Tibial nerve (tissue), 4 donors: ENCODE measurements around the gene TNFAIP6. TPM values are rescaled to one million over a fixed set of nuclear protein-coding genes. Genes with fewer than 3 reads are reported as not detected.

Experiments
- DNase-seq, 2 donors: peaks; one replicate each; pipeline ENCODE4 v3.0.0-alpha.2; 2019; ENCODE audit warnings: low spot score in 2 of 2
- H3K27ac ChIP-seq, 4 donors: fragments of 200-600 bp; sonication (generic) in 3 of 4; one replicate each; pipeline ENCODE4 v1.5.1; 2017 to 2019; ENCODE audit warnings: mild to moderate bottlenecking in 1 of 4
- H3K27me3 ChIP-seq, 2 donors: fragments of 200-600 bp; sonication (generic) in 1 of 2; one replicate each; pipeline versions ENCODE4 v1.5.1 to v1.6.0; 2017 to 2019
- H3K36me3 ChIP-seq, 3 donors: fragments of 200-600 bp; sonication (generic); one replicate each; pipeline ENCODE4 v1.5.1; 2018 to 2019
- H3K4me1 ChIP-seq, 4 donors: fragments of 200-600 bp; sonication (generic) in 3 of 4; one replicate each; pipeline ENCODE4 v1.5.1; 2017 to 2019
- H3K4me3 ChIP-seq, 4 donors: fragments of 200-600 bp; sonication (generic) in 3 of 4; one replicate each; pipeline ENCODE4 v1.5.1; 2017 to 2019; ENCODE audit warnings: mild to moderate bottlenecking in 1 of 4, moderate library complexity in 1 of 4
- H3K9me3 ChIP-seq, 4 donors: fragments of 200-600 bp; sonication (generic) in 3 of 4; one replicate each; pipeline ENCODE4 v1.5.1; 2017 to 2019
- EP300 ChIP-seq, 2 donors: sonication (generic); formaldehyde crosslinking; IDR thresholded peaks; one replicate each; pipeline ENCODE4 v1.6.1; 2017; ENCODE audit warnings: antibody characterized with exemption in 2 of 2, mild to moderate bottlenecking in 1 of 2
- POLR2A ChIP-seq, 2 donors: fragments of 450-650 bp; IDR thresholded peaks; one replicate each; pipeline ENCODE4 v1.6.1; 2017; ENCODE audit warnings: antibody characterized with exemption in 2 of 2, mild to moderate bottlenecking in 2 of 2, moderate library complexity in 2 of 2
- WGBS, 2 donors: methylation state at CpG; one replicate each; pipeline ENCODE4 v1.1.5; 2018; 5-methylcytosine and 5-hydroxymethylcytosine counted together
- total RNA-seq, 4 donors: library from RNA; depleted of rRNA; stranded (reverse); fragments of >200 nt; gene quantifications; one replicate each; pipeline ENCODE4 v1.1.0, GENCODE V29; 2016
- TF ChIP-seq, protein P1 (sequence below), 5 experiments: fragments of 200-600 bp in 3 of 5; fragments of 450-650 bp in 2 of 5; sonication (generic) in 3 of 5; IDR thresholded peaks; one replicate each; pipeline ENCODE4 v1.5.1; 2016 to 2019; ENCODE audit warnings: antibody characterized with exemption in 5 of 5, mild to moderate bottlenecking in 3 of 5, moderate library complexity in 2 of 5

TNFAIP6 gene
- total RNA-seq, 4 donors from 2014 or later: 4.8 to 6.7 (median 6.5) TPM

- H3K4me1 ChIP-seq: no peaks in the 10 kb centered on the region
- TF ChIP-seq POLR2A (IDR thresholded peaks at IDR 0.05) (no peak), EP300 (IDR thresholded peaks at IDR 0.05) (no peak)
- TF ChIP-seq, protein P1, sequence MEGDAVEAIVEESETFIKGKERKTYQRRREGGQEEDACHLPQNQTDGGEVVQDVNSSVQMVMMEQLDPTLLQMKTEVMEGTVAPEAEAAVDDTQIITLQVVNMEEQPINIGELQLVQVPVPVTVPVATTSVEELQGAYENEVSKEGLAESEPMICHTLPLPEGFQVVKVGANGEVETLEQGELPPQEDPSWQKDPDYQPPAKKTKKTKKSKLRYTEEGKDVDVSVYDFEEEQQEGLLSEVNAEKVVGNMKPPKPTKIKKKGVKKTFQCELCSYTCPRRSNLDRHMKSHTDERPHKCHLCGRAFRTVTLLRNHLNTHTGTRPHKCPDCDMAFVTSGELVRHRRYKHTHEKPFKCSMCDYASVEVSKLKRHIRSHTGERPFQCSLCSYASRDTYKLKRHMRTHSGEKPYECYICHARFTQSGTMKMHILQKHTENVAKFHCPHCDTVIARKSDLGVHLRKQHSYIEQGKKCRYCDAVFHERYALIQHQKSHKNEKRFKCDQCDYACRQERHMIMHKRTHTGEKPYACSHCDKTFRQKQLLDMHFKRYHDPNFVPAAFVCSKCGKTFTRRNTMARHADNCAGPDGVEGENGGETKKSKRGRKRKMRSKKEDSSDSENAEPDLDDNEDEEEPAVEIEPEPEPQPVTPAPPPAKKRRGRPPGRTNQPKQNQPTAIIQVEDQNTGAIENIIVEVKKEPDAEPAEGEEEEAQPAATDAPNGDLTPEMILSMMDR (IDR thresholded peaks at IDR 0.05): no peak
- WGBS, 2 donors: 74 to 88% methylated on average over 4 of the region's 4 CpGs
These were observed 37.1 kb downstream of the TNFAIP6 start for GRCh38 chr2:151394509-151394908.

DNA sequence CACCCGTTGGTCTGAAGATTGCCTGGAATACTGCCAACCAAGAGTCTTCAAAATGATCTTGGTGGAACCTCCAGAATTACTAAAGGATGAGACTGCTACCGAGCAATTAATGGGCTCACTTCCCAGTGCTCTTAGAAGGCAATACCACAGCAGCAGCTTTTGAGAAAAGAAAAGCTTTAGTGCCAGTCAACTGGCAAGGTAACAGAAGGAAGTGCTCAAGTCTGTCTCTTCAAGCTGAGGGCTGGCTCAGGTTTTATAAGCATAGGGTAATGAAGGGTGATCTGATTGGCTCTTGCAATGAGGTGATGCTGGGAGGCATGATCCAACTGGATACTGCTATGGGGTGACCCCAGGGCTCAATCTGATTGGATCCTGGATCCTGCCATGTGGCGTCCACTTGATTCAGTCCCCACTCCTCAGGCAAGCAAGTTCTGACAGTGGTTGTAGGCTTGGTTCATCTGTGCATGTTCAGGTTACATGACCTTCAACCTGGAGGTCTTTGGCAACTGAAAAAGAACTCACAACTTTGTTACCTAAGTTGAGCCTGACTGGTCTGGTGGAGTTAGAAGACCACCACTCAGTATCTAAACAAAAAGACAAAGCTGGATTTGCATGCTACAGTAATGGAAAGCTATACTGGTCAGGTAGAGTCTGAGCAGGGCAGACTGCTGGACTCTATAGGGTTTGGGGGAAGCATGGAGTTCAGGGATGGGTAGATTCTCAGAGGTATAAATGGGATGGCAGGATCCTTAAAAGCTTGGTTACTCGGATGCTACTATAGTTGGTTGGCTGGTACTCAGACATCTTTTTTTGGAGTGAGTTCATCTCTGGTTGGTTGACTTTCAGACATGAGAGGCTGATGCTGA, 38.4 kb downstream of the TNFAIP6 start:
- no peak for DNase-seq
- no peaks in the 10 kb centered on the region for H3K27me3 ChIP-seq
- TF ChIP-seq EP300 (IDR thresholded peaks at IDR 0.05): no peak
- TF ChIP-seq, protein P1 (IDR thresholded peaks at IDR 0.05): no peak
- no peak for TF ChIP-seq POLR2A (IDR thresholded peaks at IDR 0.05)
- H3K36me3 ChIP-seq: no peaks in the 10 kb centered on the region
- H3K9me3 ChIP-seq: no peaks in the 10 kb centered on the region
- WGBS, 2 donors: 87 to 94% methylated on average over 4 of the region's 4 CpGs
- H3K4me3 ChIP-seq: no peak overlapping the region
- no peaks in the 10 kb centered on the region for H3K4me1 ChIP-seq
- H3K27ac ChIP-seq: no peak overlapping the region

More at GRCh38 chr2:151394509-151394908, 37.1 kb downstream of the TNFAIP6 start:
- peaks cover 0 to 5% (median 0%) of the 10 kb centered on the region in 4 donors for H3K9me3 ChIP-seq
- no peaks in the 10 kb centered on the region for H3K36me3 ChIP-seq
- H3K27ac ChIP-seq: no peak overlapping the region
- H3K4me3 ChIP-seq: no peak overlapping the region
- H3K27me3 ChIP-seq: no peaks in the 10 kb centered on the region
- DNase-seq: no peak

- 90 to 100% methylated on average over 1 of the region's 1 CpG for WGBS, 2 donors
These were observed 42.6 kb downstream of the TNFAIP6 start for GRCh38 chr2:151399981-151400380.

GRCh38 chr2:151401149-151401548, 43.8 kb downstream of the TNFAIP6 start:
- no peak for DNase-seq
- no peaks in the 10 kb centered on the region for H3K9me3 ChIP-seq
- TF ChIP-seq EP300 (IDR thresholded peaks at IDR 0.05) (no peak), POLR2A (IDR thresholded peaks at IDR 0.05) (no peak)
- TF ChIP-seq, protein P1 (IDR thresholded peaks at IDR 0.05): no peak
- no peaks in the 10 kb centered on the region for H3K27me3 ChIP-seq
- no peak overlapping the region for H3K27ac ChIP-seq
- 96 to 99% methylated on average over 5 of the region's 5 CpGs for WGBS, 2 donors
- H3K4me1 ChIP-seq: no peaks in the 10 kb centered on the region
- H3K4me3 ChIP-seq: no peak overlapping the region
- no peaks in the 10 kb centered on the region for H3K36me3 ChIP-seq

More at GRCh38 chr2:151399981-151400380, 42.6 kb downstream of the TNFAIP6 start:
- no peak overlapping the region for H3K27ac ChIP-seq
- H3K4me3 ChIP-seq: no peak overlapping the region
- TF ChIP-seq, protein P1 (IDR thresholded peaks at IDR 0.05): no peak
- TF ChIP-seq POLR2A (IDR thresholded peaks at IDR 0.05) (no peak), EP300 (IDR thresholded peaks at IDR 0.05) (no peak)
- H3K27me3 ChIP-seq: no peaks in the 10 kb centered on the region
- H3K4me1 ChIP-seq: no peaks in the 10 kb centered on the region
- no peaks in the 10 kb centered on the region for H3K9me3 ChIP-seq
- H3K36me3 ChIP-seq: no peaks in the 10 kb centered on the region
- DNase-seq: no peak

DNA sequence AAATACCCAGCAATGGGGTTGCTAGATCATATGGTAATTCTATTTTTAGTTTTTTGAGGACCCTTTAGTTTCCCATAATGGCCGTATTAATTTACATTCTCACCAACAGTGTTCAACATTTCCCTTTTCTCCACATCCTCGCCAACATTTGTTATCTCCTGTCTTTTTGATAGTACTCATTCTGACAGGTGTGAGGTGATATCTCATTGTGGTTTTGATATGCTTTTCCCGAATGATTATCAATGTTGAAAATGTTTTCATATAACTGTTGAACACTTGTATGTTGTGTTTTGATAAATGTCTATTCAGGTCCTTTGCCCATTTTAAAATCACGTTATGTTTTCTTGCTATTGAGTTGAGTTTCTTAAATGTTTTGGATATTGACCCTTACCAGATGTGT, 46.5 kb downstream of the TNFAIP6 start:
- Histone ChIP-seq H3K9me3 (no peaks in the 10 kb centered on the region), H3K27me3 (no peaks in the 10 kb centered on the region), H3K4me1 (no peaks in the 10 kb centered on the region), H3K4me3 (no peak overlapping the region), H3K27ac (no peak overlapping the region), H3K36me3 (no peaks in the 10 kb centered on the region)
- no peak for TF ChIP-seq POLR2A (IDR thresholded peaks at IDR 0.05)
- TF ChIP-seq, protein P1 (IDR thresholded peaks at IDR 0.05): no peak
- no peak for TF ChIP-seq EP300 (IDR thresholded peaks at IDR 0.05)
- no peak for DNase-seq
- WGBS, 2 donors: 84 to 86% methylated on average over 4 of the region's 4 CpGs
